ENCODE results near the gene KCNJ15. TPM values are rescaled to one million over a fixed set of nuclear protein-coding genes. Genes with fewer than 3 reads are reported as not detected.

KCNJ15 gene
- total and polyA plus RNA-seq, 10 of the 15 experiments (the other 5 are each of a cell fraction or from before 2014, with no cell fraction given), result 0.05 to 2.7 (median 0.33) TPM; not detected in 6

Other genes with a start within 250 kb of the KCNJ15 start
- gene ERG, start 241.5 kb downstream of the KCNJ15 start, total RNA-seq (2014; rRNA removed), result not detected in 2 replicates
- gene ERG, start 241.5 kb downstream of the KCNJ15 start, total RNA-seq (2014; rRNA removed; fragmentation: Illumina TruSeq; extraction: Trizol), result not detected in 2 replicates
- gene ERG, start 241.5 kb downstream of the KCNJ15 start, total RNA-seq (2021), result not detected in 2 replicates
- gene ERG, start 241.5 kb downstream of the KCNJ15 start, polyA plus RNA-seq (2011; rRNA removed), result not detected in 2 replicates
- not detected in 2 replicates for gene ERG, start 241.5 kb downstream of the KCNJ15 start, polyA plus RNA-seq (2014; fragmentation: Illumina TruSeq; extraction: Trizol)
- not detected for gene ERG, start 241.5 kb downstream of the KCNJ15 start, polyA plus RNA-seq (2014; fragmentation: Nextera tagmentation; extraction: Ambion mirVana)
- not detected in 2 replicates for gene ERG, start 241.5 kb downstream of the KCNJ15 start, polyA plus RNA-seq (2014; rRNA removed)
- not detected for gene ERG, start 241.5 kb downstream of the KCNJ15 start, polyA plus RNA-seq (2016; fragmentation: Nextera tagmentation; extraction: Ambion mirVana)

Measured in GM12878 (cell line).